GM06990 (cell line): ENCODE measurements around the gene KCNIP4.

ENCODE experiments used
- DNase-seq: peaks from one replicate; pipeline ENCODE4 v3.0.0-alpha.2; 2011; ENCODE audit not compliant: insufficient read length; ENCODE audit errors: extremely low read depth
- H3K27me3 ChIP-seq: replicated peaks from 2 replicates; pipeline ENCODE4 v1.6.0; 2011; ENCODE audit warnings: low read length; ENCODE audit not compliant: control insufficient read depth, insufficient read depth
- H3K36me3 ChIP-seq: 2 replicates; pipeline ENCODE4 v1.5.1; 2011; ENCODE audit warnings: low read length; ENCODE audit not compliant: control insufficient read depth, insufficient read depth
- H3K4me3 ChIP-seq: replicated peaks from 2 replicates; pipeline ENCODE4 v1.5.1; 2011; ENCODE audit warnings: low read depth, mild to moderate bottlenecking, control low read depth, low read length
- CTCF ChIP-seq: IDR thresholded peaks from 2 replicates; pipeline ENCODE4 v1.5.1; 2011; ENCODE audit warnings: low read length, control low read depth, mild to moderate bottlenecking, inconsistent platforms; ENCODE audit not compliant: insufficient read depth, poor library complexity, severe bottlenecking

KCNIP4 gene

GRCh38 chr4:21476757-21477156 is 471.8 kb downstream of the KCNIP4 start:
- DNase-seq, result no peak
- H3K4me3 ChIP-seq, result no peak overlapping the region
- no peaks in the 10 kb centered on the region for H3K27me3 ChIP-seq
- TF ChIP-seq CTCF, result no peak
- no peaks in the 10 kb centered on the region for H3K36me3 ChIP-seq

GRCh38 chr4:21474195-21474594 is 474.4 kb downstream of the KCNIP4 start:
- no peak for DNase-seq
- Histone ChIP-seq H3K36me3 (no peaks in the 10 kb centered on the region), H3K4me3 (no peak overlapping the region), H3K27me3 (no peaks in the 10 kb centered on the region)
- no peak for TF ChIP-seq CTCF

GRCh38 chr4:21470535-21470934 is 478.0 kb downstream of the KCNIP4 start:
- no peak overlapping the region for H3K4me3 ChIP-seq
- TF ChIP-seq CTCF, result no peak
- H3K27me3 ChIP-seq, result no peaks in the 10 kb centered on the region
- no peak for DNase-seq
- no peaks in the 10 kb centered on the region for H3K36me3 ChIP-seq

GRCh38 chr4:21469438-21470300 is 478.9 kb downstream of the KCNIP4 start:
- Histone ChIP-seq H3K4me3 (no peak overlapping the region), H3K27me3 (no peaks in the 10 kb centered on the region), H3K36me3 (no peaks in the 10 kb centered on the region)
- peak; percentile 30 for TF ChIP-seq CTCF
- no peak for DNase-seq

- no peaks in the 10 kb centered on the region for H3K27me3 ChIP-seq
- no peak for TF ChIP-seq CTCF
- H3K36me3 ChIP-seq, result no peaks in the 10 kb centered on the region
- DNase-seq, result no peak
- H3K4me3 ChIP-seq, result no peak overlapping the region
Measured at GRCh38 chr4:21467551-21467950, 481.0 kb downstream of the KCNIP4 start.
